ENCODE data around the gene HIBADH.
"Not testable (repeated sequence)": the region's sequence is repeated elsewhere in the genome, so short reads cannot be mapped to it uniquely, and the experiment has no call there.

Gene HIBADH

GRCh38 chr7:27593226-27593625 is 69.5 kb downstream of the HIBADH start:
- DNase-seq: no peak

- DNase-seq: no peak
Observed at GRCh38 chr7:27590416-27590815, 72.3 kb downstream of the HIBADH start.

- no peak for DNase-seq
Observed at GRCh38 chr7:27587429-27587828, 75.3 kb downstream of the HIBADH start.

GRCh38 chr7:27586825-27587224 is 75.9 kb downstream of the HIBADH start:
- no peak for DNase-seq

- DNase-seq: no peak
Observed at GRCh38 chr7:27585781-27586447, 76.8 kb downstream of the HIBADH start.

GRCh38 chr7:27581906-27582305 is 80.8 kb downstream of the HIBADH start:
- DNase-seq: no peak

- DNase-seq: no peak
Observed at GRCh38 chr7:27581119-27581518, 81.6 kb downstream of the HIBADH start.

GRCh38 chr7:27579565-27579964 is 83.1 kb downstream of the HIBADH start:
- no peak for DNase-seq

- DNase-seq: not testable (repeated sequence)
Observed at GRCh38 chr7:27578169-27578568, 84.5 kb downstream of the HIBADH start.

- DNase-seq: peak; percentile 70
Observed at GRCh38 chr7:27576360-27576944, 86.2 kb downstream of the HIBADH start.

- peak; percentile 31 for DNase-seq
Observed at GRCh38 chr7:27575613-27576012, 87.1 kb downstream of the HIBADH start.

GRCh38 chr7:27569106-27569505 is 93.6 kb downstream of the HIBADH start:
- DNase-seq: no peak

GRCh38 chr7:27567266-27567665 is 95.4 kb downstream of the HIBADH start:
- no peak for DNase-seq

GRCh38 chr7:27564881-27565482 is 97.7 kb downstream of the HIBADH start:
- DNase-seq: no peak

GRCh38 chr7:27560706-27561235 is 101.9 kb downstream of the HIBADH start:
- peak; percentile 23 for DNase-seq

GRCh38 chr7:27555670-27556069 is 107.0 kb downstream of the HIBADH start:
- no peak for DNase-seq

GRCh38 chr7:27554826-27555225 is 107.9 kb downstream of the HIBADH start:
- DNase-seq: no peak

- no peak for DNase-seq
Observed at GRCh38 chr7:27553273-27553672, 109.4 kb downstream of the HIBADH start.

GRCh38 chr7:27551803-27552400 is 110.8 kb downstream of the HIBADH start:
- DNase-seq: no peak

GRCh38 chr7:27549606-27550005 is 113.1 kb downstream of the HIBADH start:
- no peak for DNase-seq

GRCh38 chr7:27548304-27548703 is 114.4 kb downstream of the HIBADH start:
- DNase-seq: no peak

GRCh38 chr7:27547401-27547800 is 115.3 kb downstream of the HIBADH start:
- DNase-seq: no peak

- no peak for DNase-seq
Observed at GRCh38 chr7:27546610-27547009, 116.1 kb downstream of the HIBADH start.

- DNase-seq: no peak
Observed at GRCh38 chr7:27535795-27536194, 126.9 kb downstream of the HIBADH start.
